ENCODE measurements around the gene CERT1.
"Not testable (repeated sequence)": the region's sequence is repeated elsewhere in the genome, so short reads cannot be mapped to it uniquely, and the experiment has no call there.

DNA sequence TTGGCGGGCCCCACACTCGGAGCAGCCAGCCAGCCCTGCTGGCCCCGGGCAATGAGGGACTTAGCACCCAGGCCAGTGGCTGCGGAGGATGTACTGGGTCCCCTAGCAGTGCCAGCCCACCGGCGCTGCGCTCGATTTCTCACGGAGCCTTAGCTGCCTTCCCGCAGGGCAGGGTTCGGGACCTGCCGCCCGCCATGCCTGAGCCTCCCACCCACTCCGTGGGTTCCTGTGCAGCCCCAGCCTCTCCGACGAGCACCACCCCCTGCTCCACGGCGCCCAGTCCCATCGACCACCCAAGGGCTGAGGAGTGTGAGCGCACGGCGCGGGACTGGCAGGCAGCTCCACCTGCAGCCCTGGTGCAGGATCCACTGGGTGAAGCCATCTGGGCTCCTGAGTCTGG, 177.7 kb downstream of the CERT1 start:
- TF ChIP-seq ZNF239 (tag by site-specific recombination; IDR thresholded peaks at IDR 0.05); ZFP3 (tag by site-specific recombination; IDR thresholded peaks at IDR 0.05; ENCODE audit: low read depth); SCRT2 (tag by site-specific recombination; IDR thresholded peaks at IDR 0.05); ZNF146 (tag by site-specific recombination; IDR thresholded peaks at IDR 0.05); ZNF704 (tag by site-specific recombination; IDR thresholded peaks at IDR 0.05); ZNF48 (tag by site-specific recombination; IDR thresholded peaks at IDR 0.05): not testable (repeated sequence)

All from HEK293 (cell line).